SH-SY5Y (cell line): ENCODE results near the gene STX16.

Experiments
- GATA2 ChIP-seq: IDR thresholded peaks from 2 replicates; pipeline ENCODE4 v1.6.1; 2011; ENCODE audit warnings: mild to moderate bottlenecking, low read depth, low read length
- GATA3 ChIP-seq: IDR thresholded peaks from 2 replicates; pipeline ENCODE4 v1.6.1; 2011; ENCODE audit warnings: low read depth, mild to moderate bottlenecking, low read length, moderate library complexity

- TF ChIP-seq GATA2 = no peak
- no peak for TF ChIP-seq GATA3
Measured at GRCh38 chr20:58721951-58722778, 71.1 kb downstream of the STX16 start.
